CD4-positive, alpha-beta T cell treated with Interferon gamma for 1 hour (primary cell): ENCODE results near the gene NPIPB6.
"Not testable (repeated sequence)": the region's sequence is repeated elsewhere in the genome, so short reads cannot be mapped to it uniquely, and the experiment has no call there.

Experiments
- DNase-seq: peaks from one replicate; pipeline ENCODE4 v3.0.0-alpha.2; 2020

The NPIPB6 gene

DNA sequence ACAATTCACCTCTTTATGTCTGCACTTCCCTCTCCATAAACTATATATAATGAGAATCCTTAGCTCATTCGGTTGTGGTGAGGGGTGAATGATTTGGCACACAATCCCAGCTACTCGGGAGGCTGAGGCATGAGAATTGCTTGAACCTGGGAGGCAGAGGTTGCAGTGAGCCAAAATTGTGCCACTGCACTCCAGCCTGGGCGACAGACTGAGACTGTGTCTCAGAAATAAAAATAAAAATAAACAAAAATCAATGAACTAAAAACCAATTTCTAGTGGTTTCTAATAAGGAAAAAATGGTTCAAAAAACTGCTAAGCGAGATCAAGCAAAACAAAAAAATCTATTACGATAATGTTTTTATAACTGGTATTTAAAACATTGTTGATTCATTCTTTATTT, at the start of gene NPIPB6:
TSS of gene NPIPB6 (minus strand) at position 101 of the 400 bp plus-strand sequence. CDS start 686 bp downstream, outside the sequence.
- not testable (repeated sequence) for DNase-seq

DNA sequence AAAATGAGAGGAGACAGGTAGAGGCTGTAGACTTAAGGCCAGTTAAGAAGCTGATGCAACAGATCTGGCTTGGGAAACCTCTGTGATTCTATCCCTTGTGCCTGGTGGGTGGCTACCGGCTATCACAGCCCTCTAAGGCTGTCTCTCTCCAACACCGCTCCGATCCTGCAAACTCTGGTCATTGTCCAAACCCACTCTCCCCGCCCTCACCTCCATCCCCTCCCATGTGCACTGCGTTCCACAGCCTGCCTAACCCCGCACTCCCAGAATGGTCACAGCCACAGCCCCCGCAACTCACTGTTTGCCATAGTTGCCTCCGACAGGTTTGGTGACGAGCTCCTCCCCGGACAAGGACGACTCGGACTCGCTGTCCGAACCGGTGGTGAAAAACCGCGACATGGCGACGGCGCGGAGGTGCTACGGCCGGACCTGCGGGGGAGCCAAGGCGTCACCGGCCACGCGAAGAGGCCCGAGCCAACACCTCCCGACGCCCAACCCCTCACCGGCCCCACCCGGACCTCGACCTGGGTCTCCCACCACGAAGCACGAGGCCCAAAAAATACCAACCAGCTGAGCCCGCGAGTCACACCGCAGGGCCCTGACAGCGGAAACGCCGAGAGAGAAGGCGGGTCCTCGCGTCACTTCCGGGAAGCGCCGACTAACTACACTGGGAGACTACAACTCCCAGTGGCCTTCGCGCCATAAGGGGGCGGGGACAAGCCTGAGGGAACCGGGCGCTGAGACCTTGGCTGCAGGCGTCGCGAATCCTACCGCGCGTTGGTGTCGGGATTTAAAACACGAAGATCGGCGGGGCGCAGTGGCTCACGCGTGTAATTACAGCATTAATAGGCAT, 40.1 kb upstream of the NPIPB6 start, which contains the start of gene EIF3CL:
TSS of gene EIF3CL (minus strand) at position 622 of the 853 bp plus-strand sequence. CDS start at position 399, 223 bp downstream.
- DNase-seq, result not testable (repeated sequence)

DNA sequence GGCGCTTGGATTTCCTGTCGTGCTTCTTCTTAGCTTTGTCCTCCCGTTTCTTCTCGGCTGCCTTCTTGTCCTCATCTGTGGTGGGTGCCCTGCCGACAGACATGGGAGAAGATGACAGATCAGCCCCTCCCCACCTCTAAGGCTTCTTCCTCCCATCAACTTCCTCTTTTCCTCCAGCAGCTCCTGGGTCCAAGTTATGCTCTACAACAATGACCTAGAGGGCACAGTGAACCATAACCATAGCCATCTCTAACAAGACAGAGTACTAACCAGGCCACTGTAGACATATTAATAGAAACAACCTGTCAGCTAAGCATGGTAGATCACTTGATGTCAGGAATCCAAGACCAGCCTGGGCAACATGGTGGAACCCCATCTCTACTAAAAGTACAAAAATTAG, 28.7 kb upstream of the NPIPB6 start:
- DNase-seq, result not testable (repeated sequence)

DNA sequence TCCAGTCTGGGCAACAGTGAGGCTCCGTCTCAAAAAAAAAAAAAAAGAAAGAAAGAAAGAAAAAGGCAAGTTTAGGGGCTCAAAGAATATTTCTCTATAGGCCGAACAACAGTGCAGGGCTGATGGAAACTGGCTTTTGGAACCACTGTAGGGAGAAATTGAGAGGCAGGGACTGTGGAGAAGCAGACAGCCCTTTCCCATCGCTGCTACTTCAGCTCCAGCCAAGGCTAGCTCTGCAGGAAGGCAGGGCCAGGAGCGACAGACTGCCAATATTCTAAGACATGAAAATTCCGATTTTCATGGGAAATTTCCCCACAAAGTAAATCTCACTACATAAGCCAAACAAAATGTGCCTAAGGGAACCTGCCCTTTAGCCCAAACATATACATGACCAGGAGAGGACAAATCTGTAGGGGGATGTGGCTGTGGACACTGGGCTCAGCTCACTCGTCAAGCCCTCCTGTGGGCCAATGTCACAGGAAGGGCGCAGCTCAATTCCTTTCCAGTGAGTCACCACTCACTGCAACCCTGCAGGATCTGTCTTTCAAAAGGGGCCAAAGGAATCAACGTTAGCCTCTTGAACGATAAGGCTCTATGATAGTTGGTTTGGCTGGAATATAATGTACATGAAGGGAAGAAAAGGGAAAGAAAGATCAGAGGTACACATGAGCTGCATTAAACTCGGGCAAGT, 19.0 kb upstream of the NPIPB6 start:
- DNase-seq, result not testable (repeated sequence)

DNA sequence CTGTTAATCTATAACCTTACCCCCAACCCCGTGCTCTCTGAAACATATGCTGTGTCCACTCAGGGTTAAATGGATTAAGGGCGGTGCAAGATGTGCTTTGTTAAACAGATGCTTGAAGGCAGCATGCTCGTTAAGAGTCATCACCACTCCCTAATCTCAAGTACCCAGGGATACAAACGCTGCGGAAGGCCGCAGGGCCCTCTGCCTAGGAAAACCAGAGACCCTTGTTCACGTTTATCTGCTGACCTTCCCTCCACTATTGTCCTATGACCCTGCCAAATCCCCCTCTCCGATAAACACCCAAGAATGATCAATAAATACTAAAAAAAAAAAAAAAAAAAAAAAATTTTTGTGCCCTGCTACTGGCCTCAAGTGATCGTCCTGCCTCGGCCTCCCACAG, 14.5 kb upstream of the NPIPB6 start:
- not testable (repeated sequence) for DNase-seq

DNA sequence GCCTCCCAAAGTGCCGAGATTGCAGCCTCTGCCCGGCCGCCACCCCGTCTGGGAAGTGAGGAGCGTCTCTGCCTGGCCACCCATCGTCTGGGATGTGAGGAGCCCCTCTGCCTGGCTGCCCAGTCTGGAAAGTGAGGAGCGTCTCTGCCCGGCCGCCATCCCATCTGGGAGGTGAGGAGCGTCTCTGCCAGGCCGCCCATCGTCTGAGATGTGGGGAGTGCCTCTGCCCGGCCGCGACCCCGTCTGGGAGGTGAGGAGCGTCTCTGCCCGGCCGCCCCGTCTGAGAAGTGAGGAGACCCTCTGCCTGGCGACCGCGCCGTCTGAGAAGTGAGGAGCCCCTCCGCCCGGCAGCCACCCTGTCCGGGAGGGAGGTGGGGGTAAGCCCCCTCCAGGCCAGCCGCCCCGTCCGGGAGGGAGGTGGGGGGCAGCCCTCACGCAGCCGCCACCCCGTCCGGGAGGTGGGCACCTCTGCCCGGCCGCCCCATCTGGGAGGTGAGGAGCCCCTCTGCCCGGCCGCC, 13.9 kb upstream of the NPIPB6 start:
- DNase-seq, result not testable (repeated sequence)

DNA sequence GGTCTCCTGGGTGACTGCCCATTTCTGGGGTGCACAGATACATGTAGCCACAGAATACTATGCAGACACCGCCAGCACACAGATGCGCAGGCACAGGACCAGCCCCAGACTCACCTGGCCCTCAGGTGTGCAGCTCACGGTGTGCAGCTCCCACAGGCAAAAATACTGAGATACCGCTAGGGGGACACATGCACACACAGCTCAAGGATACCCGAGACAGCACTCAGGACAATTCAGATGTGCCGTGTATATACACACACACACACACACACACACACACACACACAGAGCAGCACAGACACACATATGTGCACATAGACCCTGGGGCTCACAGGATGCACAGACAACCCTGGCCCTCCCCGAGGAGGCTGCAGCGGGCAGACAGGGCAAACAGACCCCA, 11.8 kb upstream of the NPIPB6 start:
- DNase-seq, result not testable (repeated sequence)

DNA sequence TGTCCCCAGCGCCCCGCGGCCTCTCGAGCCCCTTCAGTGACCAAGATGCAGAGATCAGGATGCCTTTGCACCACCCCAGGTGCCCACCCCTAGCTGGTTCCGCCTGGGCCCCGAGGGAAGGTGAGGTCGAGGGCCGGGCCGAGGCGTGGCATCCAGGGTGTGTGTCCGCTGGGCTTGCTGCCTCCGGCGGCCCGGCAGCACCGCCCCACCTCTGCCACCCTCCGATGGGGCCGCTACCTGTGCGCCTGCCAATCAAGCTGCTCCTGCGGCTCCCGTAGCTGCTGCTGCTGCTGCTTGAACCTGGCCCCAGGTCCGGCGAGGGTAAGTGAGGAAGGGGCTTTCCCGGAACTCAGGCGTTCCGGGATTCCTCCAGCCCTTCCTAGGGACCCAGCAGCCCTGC, 11.0 kb upstream of the NPIPB6 start:
- not testable (repeated sequence) for DNase-seq

DNA sequence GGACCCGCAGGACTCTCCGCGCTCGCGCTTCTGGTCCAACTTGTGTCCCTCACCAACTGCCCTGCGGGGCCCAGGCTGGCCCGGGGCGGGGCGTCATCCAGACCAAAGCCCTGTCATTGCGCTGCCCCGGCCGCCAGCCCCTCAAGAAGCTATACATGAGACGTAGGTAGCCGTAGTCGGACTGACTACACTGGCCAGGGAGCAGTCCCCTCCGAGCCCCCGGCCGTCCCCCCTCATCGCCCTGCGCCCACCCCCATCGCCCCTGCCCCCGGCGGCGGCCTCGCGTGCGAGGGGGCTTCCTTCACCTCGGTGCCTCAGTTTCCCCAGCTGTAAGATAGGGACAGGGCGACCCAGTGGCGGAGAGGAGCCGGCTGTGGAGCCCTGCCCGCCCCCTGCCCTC, 4.6 kb upstream of the NPIPB6 start:
- not testable (repeated sequence) for DNase-seq

DNA sequence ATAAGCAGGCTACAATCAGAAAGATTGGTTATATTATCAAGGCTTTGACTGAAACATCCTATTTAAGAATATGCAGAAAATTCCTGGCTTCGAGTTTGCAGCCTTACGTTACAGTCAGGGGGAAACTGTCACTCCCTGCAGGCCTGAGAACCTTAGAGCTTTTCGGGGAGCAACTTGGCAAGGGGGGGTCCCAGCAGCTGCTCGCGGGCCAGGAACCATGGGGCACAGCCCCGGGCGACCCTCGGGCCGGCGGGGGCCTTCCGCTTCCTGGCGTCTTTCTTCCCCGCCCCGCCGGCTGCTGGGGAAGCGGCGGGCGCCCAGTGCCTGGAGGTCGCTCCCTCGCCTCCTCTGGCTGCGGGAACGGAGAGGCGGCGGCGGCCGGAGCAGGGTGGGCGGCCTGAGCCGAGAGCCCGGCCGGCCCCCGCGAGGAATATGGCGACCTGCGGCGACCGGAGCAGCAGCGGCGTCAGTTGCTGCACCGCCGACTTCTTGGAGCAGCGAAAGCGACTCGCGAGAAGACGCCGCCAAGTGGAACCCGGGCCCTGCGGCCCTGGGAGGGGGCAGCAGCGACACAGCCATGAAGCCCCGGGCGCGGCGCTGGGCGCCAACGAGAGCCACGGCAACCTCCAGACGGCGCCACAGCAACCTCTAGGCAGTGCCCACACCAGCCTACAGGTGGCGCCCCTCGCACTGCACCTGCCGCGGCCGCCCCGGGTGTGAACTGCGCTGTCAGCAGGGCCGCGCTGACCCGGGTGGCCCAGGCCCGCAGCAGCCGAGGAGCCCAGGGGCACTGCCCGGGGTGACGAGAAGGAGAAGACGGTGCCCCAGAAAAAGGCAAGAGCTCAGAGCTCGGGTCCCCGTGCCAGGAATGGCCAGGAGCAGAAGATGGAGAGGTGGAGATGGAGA, 1.2 kb upstream of the NPIPB6 start:
- peak; percentile 5 for DNase-seq

DNA sequence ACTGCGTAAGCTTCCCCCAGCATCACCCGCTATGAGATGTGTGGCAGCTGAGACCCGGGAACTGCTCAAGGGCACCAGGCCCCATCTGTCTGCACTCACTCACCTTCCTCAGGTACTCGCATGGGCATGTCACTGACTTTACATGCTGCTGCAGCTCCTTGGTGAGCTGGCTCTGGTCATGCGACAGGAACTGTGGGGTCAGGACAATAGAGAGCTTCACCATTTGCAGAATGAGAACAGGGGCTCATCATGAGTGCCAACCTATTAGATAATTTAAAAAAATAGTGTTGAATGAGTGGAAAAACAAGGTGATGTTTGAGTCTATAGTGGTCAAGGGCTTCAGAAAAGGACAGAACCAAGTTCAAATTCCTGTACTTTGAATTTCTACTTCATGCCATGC, 708 bp downstream of the NPIPB6 start:
- not testable (repeated sequence) for DNase-seq

DNA sequence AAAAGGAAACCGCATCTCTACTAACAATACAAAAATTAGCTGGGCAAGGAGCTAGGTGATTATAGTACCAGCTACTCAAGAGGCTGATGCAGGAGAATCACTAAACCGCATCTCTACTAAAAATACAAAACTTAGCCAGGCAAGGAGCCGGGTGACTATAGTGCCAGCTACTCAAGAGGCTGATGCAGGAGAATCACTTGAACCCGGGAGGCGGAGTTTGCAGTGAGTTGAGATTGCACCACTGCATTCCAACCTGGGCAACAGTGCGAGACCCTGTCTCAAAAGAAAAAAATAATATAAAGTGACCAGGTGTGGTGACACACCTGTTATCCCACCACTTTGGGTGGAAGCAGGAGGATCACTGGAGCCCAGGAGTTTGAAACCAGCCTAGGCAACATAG, 25.1 kb downstream of the NPIPB6 start:
- DNase-seq, result not testable (repeated sequence)

DNA sequence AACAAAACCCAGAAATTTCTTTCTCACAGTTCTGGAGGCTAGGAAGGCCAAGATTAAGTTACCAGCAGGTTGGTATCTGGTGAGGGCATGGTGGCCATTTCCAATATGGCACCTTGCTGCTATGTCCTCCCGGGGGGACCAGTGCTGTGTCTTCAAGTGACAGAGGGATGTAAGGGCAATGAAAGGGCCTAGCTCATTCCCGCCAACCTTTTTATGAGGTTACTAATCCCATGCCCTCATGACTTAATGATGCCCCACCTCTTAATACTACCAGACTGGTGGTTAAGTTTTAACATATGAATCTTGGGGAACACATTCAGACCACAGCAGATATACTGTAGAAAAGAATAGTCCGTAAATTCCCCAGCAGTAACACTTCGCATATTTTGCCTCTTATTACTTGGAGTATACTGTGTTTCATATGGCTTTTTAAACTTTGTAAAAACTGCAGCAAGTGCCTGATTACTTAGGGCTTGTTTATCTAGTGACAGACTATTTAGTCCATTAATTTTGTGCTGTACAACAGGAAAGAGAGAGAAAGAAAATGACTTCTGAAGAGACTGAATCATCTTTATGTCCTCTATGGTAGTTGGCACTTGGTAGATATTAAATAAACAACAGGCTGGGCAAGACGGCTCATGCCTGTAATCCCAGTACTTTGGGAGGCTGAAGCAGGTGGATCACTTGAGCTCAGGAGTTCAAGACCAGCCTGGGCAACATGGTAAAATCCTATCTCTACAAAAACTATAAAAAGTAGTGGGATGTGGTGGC, 26.2 kb downstream of the NPIPB6 start:
- DNase-seq, result not testable (repeated sequence)

DNA sequence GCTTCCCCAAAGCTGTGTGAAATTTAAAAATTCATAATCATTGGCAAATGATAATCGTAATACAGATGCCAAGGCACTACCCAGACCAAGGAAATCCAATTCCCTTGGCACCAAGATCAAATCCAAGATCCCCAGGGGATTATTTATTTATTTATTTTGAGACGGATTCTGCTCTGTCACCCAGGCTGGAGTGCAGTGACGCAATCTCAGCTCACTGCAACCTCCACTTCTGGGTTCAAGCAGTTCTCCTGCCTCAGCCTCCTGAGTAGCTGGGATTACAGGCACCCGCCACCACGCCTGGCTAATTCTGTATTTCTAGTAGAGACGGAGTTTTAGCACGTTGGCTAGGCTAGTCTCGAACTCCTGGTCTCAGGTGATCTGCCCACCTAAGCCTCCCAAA, 27.6 kb downstream of the NPIPB6 start:
- not testable (repeated sequence) for DNase-seq

DNA sequence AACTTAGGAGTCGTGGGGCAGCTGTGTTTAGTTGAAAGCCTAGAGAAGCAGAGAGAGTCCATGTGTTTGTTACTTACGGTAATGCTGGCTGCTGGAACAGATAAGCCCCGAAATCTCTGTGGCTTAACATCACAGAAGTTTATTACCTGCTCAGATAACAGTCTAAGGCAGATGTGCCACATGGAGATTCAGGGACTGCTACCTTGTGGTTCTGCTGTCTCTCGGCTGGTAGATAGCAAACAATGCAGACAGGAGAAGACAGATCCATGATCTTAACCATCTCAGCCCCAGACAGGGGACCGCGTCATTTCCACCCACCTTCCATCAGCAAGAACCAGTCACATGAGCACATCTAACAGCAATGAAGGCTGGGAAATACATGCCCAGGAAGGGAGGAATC, 30.7 kb downstream of the NPIPB6 start:
- DNase-seq, result not testable (repeated sequence)

DNA sequence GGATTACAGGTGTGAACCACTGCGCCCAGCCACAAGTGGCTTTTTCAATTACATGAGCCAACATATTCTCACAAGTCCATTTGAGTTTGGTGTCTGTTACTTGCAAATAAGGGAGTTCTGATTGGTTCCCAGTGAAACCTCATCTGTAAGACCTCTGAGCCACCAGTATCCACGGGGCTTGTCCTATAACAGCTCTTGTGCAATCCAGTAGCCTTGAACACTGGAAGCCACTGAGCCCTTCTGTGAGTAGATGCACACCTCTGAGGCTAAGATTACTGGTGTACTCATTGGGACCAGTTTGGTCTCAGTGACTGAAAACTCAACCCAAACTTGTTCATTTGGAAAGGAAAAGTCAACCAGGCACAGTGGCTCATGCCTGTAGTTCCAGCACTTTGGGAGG, 32.3 kb downstream of the NPIPB6 start:
- DNase-seq, result not testable (repeated sequence)

DNA sequence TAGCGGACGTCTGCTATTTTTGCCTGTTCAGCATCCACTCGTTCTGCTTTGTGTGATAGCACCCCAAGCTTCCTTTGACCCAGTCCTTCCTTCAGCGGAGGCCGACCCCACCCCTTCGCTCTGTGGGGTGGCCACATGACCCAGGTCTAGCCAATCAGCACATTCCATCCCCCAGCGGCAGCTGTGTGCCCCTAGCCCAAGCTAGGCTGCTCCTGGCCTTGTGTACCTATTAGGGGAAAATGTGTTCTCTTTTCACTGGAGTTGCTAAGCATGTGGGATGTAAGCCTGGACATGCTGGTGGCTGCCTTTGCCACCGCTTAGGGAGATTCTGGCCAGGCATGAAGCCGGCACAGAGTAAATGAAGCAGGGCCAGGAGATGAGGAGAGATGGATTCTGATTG, 33.1 kb downstream of the NPIPB6 start:
- peak; percentile 11 for DNase-seq

DNA sequence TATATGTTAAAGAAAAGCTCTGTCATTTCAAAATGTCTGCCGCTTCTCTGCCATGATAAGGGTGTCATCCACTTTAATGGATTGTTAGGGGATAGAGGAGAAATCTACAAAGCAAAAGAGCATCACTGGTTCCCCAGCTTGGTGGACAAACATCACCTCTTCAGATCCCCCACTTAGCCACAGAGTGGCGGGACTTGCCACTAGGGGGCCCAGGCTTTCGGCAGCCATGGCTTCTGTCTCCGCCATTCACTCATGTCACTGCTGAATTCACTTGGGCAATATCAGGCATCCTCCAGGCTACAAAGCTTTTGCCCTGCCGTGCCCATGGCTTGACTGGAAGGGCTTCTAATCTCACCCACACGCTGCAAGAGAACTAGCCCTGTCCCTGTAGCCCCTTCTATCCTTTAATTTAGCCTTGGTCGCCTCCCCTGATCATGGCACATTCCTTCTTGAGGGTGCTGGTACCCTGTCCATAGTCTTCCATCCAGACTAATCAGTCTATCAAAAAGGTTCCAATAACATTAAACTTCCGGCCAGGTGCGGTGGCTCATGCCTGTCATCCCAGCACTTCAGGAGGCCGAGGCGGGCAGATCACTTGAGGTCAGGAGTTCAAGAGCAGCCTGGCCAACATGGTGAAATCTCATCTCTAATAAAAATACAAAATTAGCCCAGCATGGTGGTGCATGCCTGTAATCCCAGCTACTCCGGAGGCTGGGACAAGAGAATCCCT, 36.3 kb downstream of the NPIPB6 start:
- DNase-seq, result peak; percentile 62

DNA sequence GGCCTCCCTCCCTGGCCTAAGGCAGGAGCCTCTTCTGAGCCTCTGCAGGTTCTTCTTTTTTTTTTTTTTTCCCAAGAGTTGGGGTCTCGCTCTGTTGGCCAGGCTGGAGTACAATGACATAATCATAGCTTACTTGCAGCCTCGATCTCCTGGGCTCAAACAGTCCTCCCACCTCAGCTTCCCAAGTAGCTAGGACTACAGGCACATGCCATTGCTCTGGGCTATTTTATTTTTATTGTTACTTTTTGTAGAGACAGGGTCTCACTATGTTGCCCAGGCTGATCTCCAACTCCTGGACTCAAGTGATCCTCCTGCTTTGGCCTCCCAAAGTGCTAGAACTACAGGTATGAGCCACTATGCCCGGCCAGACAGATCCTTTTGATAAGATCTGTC, 38.4 kb downstream of the NPIPB6 start:
- DNase-seq, result no peak

DNA sequence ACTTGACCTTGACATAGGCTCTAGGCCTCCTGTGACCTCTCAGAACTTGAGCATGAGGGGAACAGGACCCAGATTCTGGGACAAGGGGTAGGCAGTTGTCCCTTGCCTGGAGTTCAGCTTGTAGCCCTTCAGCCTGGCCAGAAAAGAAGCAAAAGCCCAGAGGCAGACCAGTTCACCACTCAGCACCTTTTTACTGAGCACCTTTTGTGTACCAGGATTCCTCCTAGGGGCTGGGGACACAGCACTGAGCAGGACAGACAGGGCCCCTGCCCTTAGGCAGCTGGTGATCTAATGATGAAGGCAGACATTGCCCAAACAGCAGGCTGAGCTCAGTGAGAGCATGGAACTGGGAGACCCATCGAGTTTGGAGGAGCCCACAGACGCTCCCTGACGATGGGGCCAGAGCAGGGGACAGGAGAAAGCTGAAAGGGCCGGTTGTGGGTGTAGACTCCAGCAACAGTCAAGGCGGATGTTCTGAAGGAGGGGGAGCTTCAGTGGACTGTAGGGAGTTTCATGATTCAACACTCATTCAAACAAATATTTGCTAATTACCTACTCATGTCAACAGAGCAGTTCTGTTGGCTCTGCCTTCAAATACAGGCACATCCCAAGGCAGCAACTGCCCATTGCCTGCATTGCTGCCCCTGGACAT, 38.9 kb downstream of the NPIPB6 start:
- DNase-seq, result no peak
